HT-29 (cell line): ENCODE results near the gene RFWD3. TPM values are rescaled to one million over a fixed set of nuclear protein-coding genes. Genes with fewer than 3 reads are reported as not detected.
"Not testable (repeated sequence)": the region's sequence is repeated elsewhere in the genome, so short reads cannot be mapped to it uniquely, and the experiment has no call there.

Experiments
- DNase-seq: peaks from one replicate; pipeline ENCODE4 v3.0.0-alpha.2; 2015; ENCODE audit warnings: low spot score
- total RNA-seq: library from RNA; depleted of rRNA; stranded (reverse); fragments of >200 nt; shearing (Covaris generic); gene quantifications from 2 replicates; pipeline ENCODE4 v1.2.3, GENCODE V29; 2014

Gene RFWD3
- total RNA-seq, 1 experiment from 2014 or later: 52.4 TPM

DNA sequence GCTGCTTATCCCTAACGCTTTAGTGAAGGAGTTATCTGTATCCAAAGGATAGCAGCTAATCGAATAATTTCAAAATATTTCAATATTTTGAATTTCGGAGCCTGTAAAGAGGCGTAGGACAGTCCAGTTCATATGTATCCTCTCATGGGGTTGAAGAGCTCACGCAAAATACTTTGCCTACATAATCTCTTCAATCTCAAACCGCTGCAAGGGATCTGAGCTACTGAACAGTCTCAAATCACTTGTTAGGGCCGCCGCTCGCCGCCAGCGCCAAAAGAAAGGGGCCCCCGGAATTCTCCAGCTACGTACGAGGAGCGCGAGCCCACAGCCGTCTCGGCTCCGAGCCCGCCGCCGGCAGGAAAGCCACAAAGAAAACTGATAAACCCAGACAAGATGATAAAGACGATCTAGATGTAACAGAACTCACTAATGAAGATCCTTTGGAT is 601 bp upstream of the RFWD3 start:
- DNase-seq: peak; percentile 65

DNA sequence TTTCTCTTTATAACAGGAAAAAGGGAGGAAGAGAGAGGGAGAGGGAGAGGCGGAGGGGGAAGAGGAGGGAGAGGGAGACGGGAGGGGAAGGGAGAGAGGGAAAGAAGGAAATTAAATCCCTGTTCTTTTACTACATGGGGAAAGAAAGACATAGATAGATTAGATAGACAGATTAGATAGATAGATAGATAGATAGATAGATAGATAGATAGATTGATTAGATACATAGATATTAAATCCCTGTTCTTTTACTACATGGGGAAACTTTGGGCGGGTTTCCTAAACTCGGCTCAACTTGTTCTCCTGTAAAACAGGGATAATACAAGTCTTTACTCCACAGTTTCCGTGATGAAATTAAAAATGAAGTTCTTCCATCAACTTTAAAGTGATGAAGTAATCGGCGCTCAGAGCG is 661 bp downstream of the RFWD3 start:
- no peak for DNase-seq

DNA sequence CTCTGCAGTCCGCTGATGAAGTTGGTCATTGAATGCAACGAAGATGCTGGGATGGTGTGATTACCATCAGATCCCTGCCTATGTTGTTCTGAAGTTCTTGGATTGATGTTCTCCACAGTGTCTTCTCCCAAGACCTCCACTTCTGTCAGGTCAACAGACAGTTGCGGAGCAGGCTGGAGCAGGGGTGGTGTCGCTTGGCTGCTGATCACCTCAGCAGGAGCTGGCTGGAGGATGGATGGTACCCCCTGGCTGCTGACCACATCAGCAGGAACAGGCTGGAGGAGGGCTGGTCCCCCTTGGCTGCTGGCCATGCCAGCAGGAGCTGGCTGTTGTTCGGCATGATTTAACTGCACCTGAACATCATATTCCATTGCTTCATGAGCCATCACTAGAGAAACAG is 5.6 kb downstream of the RFWD3 start:
- DNase-seq: no peak

DNA sequence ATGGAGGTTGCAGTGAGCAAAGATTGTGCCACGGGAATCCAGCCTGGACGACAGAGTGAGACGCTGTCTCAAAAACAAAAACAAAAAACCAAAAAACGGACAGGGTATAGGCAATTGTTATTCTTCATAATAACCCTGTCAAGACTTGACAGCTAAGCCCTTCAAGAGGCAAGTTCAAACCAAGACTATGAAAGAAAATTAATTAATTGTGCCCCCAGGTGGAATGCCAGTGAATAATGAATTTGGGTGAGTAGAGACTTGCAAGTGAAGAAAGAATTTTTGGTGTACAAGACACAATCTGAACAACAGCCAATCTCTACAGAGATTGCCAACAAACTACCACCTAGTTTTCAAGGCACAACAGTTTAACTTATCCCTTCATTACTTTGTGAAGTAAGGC is 6.3 kb downstream of the RFWD3 start:
- no peak for DNase-seq

DNA sequence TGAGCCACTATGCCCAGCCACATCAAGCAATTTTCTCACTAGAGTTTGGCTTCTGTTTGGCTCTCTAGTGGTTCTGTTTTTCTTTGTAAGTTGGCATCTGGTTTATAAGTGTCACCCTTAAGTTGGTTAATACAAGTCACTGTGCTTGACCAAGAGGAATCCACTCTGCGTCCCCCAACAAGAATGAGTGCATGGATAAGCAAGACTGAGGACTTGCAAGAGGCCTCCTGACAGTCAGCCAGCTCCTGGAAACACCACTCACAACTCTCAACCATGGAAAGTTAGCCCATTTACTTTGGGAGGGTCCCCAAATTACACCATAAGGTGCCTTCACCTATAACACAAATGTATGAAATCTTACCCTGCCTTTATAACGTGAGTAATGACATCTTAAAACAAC is 7.6 kb downstream of the RFWD3 start:
- DNase-seq: no peak

DNA sequence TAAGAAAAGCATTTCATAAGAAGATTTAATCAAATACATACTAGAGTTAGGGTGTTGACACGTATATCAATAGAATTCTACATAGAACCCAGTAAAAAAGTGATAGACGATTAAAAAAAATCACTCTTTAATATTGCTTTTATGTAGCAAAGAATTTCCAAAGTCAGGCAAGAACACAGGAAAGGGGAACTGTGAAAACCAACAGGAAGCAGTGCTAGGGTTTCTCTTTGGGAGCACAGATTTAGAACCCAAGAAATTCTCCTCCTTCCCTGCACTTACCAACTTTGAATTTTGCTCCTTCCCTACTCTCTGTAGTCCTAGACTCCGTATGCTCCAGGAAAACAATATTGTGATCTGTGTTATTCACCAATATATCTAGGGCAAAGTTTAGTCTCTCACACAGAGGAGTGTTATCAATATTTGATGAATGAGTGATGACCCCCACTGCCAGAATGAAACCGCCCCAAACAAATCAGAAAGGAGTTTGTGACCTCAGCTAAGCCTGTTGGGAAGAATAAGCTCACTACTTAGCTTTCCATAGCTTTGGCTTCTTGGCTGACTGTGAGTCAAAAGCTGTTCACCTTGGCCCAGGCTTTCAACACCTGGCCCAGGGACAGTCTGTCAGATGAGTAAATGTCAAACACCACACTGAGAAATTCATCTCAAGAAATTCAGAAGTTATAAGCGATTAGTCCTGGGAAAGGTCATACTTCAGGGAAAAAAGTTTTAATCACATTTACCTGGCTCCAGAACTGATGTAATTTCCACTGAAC is 8.6 kb downstream of the RFWD3 start:
- DNase-seq: no peak

DNA sequence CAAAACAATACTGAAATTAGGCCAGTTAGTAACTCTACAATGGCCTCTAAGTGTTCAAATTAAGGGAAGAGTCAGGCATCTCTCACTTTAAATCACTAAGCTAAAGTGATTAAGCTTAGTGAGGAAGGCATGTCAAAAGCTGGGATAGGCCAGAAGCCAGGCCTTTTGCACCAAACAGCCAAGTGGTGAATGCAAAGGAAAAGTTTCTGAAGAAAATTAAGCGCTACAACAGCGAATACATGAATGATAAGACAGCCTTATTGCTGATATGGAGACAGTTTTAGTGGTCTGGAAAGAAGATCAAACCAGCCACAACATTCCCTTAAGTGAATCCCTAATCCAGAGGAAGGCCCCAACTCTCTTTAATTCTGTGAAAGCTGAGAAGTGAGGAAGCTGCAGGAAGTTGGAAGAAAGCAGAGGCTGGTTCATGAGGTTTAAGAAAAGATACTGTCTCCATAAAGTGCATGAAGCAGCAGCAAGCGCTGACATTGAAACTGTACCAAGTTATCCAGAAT is 12.1 kb downstream of the RFWD3 start:
- no peak for DNase-seq

DNA sequence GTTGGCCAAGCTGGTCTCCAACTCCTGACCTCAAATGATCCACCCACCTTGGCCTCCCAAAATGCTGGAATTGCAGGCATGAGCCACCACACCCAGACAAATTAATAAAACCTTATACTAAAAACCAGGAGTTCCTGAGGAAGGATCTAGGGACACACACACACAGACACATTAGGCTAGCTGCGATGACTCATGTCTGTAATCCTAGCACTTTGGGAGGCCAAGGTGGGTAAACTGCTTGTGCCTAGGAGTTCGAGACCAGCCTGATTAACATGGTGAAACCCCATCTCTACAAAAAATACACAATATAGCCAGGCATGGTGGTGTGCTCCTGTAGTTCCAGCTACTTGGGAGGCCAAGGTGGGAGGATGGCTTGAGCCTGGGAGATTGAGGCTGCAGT is 13.8 kb downstream of the RFWD3 start:
- not testable (repeated sequence) for DNase-seq

DNA sequence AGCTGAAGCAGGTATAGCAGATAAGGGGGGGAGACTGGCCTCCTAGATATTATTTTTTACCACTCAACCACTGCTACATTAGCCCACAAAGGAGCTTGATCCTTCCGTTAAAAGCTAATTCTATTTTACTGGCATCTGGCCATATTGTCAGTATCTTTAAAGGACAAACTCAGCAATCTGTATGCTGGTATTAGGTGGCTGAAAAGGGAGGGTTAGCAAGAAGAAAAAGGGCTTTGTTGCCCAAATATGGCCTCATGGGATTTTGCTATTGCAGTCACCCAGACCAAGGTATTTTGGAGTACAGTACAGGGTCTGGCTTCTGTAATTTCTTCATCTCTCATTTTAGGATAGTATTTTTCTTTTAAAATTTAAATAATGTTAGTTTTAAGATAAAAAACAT is 14.4 kb downstream of the RFWD3 start:
- DNase-seq: no peak

DNA sequence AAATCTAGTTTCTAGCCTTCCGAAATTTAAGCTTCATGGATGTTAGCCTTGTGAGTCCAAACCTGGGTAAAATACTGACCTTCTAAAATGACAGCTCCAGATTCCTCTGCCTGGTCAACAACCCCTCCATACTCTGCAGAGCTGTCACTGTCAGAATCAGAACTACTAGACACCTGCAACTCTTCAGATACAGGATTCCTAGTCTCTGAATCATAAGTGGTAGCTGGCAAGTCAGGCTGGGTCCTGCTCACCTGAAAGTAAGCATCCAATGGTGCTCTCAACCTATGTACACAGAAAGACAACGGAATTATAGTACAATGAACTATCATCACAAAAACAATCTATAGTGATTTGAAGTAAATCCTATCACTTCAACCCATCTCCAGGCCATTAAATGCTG is 14.8 kb downstream of the RFWD3 start:
- DNase-seq: no peak

DNA sequence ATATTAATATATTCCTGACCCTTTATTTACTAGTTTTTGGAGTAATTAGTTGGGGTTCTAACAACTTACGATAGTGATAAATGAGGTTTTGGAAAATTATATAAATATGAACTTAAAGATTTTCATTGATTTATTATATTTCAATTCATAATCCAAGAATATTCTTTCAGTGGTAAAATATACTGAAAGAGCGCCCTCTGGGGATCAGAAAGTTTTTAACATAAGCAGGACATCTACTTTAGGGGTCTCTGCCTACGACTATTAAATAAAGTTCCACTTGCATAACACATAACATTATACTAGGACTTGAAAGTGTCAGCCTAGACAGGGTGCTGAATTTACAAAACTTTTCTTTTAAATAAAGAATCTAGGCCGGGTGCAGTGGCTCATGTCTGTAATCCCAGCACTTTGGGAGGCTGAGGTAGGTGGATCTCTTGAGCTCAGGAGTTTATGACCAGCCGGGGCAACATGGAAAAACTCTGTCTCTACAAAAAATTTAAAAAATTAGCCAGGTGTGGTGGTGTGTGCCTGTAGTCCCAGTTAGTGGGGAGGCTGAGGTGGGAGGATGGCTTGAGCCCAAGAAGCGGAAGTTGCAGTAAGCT is 15.6 kb downstream of the RFWD3 start:
- DNase-seq: peak; percentile 22

DNA sequence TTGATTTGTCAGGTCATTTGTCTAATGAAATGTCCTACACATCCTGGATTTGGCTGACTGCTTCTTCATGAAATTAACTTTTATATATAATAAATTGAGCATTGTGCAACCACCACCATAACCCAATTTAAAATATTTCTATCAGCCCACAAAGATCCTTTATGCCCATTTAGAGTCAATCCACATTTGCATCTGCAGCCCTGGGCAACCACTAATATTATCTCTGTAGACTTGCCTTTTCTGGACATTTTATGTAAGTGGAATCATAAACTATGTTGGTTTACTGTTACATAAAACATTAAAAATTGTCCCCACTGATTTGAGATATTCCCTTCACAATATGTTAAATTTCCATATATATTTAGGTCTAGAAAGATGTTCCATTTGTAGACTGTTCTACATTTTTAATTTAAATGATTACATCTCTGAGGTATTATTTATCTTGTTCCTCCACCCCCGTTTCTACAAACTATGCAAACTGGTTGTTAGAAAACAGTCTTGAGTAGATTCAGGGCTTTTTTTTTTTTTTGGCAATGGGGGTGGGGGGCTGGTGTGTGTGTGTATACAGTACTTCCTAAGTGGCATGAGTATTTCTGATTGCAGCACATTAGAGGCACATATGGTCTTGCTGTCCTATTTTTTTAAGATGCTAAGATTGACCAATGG is 16.7 kb downstream of the RFWD3 start:
- no peak for DNase-seq

DNA sequence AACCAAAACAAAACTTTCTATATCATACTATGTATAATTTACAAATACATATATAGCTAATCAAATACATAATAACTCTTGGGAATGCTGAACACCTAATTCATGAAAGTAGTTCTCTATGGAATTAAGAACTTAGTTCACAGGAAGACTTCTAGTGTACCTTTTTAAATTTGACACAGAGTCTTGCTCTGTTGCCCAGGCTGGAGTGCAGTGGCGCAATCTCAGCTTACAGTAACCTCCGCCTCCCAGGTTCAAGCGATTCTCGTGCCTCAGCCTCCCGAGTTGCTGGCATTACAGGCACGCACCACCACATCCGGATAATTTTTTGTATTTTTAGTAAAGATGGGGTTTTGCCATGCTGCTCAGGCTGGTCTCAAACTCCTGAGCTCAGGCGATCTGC is 24.7 kb downstream of the RFWD3 start:
- no peak for DNase-seq

DNA sequence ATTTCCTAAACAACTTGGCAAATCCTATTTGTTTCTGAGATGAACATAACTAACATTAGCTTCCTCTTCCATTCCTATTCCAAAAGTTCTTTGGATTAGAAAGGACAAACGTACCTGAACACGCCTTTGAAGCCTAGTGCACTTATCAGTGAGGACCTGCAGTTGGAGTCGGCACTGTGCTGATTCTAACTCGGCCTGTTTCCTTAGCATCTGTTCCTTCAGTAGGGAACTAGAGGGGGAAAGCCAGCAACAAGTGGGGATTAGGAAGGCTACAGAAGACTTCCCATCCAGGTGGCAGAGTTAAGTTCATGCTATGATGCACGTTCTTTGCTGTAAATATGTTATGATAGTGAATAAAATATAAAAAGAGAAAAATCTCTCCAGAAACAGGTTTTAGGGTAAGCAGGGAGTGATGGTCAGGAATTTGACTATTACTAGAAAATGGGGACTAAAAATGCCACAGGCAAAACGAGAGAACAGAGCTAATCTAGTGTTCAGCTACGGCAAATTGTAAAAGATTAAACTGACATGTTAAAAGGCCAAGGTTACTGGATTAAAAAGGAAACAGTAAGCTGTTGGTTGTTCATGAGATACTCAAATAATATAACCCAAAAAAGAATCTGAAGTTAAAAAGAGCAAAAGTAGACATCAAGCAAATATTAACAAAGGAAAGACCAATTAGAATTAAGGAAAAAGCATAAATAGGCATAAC is 28.8 kb downstream of the RFWD3 start:
- no peak for DNase-seq

DNA sequence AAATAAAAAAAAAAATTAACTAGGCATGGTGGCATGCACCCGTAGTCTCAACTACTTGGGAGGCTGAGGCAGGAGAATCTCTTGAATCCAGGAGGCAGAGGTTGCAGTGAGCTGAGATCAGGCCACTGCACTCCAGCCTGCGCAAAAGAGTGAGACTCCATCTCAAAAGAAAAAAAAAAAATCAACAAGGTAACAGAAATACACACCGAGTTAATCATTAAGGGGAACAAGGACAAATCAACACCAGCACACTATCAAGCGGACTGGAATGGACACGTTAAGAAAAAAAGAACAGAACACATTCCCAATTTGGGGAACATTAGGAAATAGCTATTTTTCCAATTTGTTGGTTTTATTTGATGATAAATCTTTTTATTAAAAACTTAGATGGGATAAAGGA is 31.4 kb downstream of the RFWD3 start:
- DNase-seq: no peak

DNA sequence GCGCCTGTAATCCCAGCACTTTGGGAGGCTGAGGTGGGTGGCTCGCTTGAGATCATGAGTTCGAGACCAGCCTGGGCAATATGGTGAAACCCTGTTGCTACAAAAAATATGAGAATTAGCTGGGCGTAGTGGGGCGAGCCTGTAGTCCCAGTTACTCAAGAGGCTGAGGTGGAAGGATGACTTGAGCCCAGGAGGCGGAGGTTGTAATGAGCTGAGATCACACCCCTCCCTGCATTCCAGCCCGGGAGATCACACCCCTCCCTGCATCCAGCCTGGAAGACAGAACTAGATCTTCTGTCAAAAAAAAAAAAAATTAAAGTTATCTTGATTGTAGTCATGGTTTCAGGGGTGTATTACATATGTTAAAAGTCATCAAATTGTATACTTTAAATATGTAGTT is 33.0 kb downstream of the RFWD3 start:
- DNase-seq: no peak

DNA sequence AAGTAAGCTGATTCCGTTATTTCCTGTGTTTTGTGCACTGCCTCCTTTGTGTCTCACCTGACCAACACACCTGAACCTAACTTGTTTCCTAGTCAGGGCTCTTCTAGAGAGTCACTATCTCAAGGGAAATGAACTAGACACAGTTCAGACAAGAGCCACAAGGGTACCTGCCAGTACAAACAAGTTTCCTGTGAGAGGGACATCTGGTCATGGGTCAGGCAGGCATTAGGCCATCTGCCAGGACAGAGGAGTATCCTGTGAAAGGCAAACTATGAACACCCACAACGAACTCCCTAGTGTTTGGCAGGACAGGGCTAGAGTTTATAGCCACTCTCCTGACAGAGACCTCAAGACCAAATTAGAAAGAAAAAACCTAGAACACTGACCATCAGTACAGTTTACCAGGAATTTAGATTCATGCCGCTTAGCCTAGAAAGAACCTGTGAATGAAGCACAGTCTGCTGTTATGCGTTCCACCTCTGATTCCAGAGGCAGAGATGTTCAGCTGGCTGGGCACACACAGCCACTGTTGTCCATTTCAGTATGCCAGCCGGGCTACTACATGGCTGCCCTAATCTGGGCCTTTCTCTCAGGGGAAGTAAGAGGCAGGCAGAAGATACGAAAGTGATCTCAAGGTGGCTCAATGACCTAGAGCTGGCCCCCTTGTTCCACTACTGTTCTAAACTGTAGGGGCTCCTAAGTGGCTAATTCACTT is 39.0 kb downstream of the RFWD3 start:
- no peak for DNase-seq

DNA sequence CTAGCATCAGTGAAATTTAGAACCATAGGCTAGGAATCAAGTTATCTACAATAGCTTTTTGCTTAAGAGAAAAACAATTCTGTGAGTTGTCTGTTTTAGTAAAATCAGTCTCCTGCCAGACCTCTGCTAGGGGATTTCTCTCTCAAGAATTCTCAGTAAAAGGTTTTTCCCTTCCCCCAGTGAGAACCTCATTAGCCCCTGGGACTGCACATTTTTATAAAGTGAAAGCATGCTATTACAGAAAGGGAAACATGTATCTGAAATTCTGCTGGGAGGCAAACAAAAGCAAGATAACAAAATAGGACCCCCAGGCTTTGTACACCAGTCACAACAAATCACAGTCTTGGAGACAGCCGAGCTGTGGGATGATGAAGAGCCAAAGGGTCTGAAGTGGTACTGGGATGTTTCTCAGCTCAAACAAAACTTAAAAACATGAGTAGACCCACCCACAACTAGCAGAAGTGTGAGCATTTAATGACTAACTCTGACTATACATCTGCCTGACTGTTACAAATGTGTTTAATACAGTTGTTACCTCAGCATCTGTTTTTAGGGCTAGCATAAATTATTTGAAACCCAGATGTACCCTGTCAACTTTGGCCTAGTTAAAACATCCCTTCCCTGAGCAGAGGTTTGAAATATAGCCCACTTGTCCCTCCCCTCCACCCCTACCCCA is 39.8 kb downstream of the RFWD3 start:
- no peak for DNase-seq

DNA sequence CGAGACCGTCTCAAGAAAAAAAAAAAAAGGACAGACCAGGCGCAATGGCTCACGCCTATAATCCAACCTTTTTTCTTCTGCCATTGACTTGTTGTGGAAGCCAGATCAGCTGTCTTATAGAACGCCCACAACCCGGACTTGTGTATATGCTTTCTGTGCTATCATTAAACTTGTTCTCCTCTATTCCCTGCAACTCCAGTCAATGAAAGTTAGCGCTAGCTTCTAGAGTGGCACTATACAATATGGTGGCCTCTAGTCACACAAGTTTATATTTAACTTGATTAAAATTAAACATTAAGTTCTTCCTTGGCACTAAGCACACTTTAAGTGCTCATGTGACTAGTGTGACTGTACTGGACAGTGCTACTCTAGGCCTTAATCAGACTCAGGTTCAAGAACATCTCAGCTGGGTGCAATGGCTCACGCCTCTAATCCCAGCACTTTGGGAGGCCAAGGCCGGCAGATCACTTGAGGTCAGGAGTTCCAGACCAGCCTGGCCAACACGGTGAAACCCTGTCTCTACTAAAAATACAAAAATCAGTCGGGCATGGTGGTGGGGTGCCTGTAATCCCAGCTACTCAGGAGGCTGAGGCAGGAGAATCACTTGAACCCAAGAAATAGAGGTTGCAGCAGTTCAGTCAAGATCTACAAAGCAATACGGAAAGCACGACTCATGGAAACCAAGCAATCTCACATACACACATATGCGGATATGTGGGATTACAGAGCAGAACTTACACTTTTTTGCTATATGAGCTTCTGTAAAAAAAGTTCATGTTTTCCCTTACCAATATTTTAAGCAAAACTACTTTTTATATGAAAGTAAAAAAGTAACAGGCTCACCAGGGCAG is 41.0 kb downstream of the RFWD3 start:
- DNase-seq: no peak

DNA sequence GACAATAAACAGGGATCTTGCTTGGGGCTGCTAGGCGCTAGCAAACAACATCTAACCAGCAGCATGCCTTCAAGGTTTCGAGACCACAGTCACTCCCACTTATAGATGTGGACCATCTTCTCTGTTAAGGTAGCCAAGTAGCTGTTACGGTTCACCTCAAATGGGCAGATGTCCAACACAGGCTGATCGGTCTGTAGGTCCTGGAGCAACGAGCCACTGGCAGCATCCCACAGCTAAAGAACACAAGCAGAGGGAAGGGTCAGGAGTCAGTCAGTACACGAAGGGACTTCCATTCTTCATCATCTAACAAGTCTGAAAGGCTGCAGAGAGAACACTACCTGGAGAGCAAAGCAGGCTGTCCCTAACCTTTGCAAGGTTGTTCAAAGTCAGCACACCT is 42.8 kb downstream of the RFWD3 start:
- no peak for DNase-seq
